Fibroblast of the conjunctiva (primary cell): ENCODE measurements around the gene NFIA.

ENCODE experiments used
- DNase-seq: peaks from one replicate; pipeline ENCODE4 v3.0.0-alpha.2; 2010; ENCODE audit warnings: low read depth

Gene NFIA

GRCh38 chr1:61247051-61247825, 164.9 kb downstream of the NFIA start:
- no peak for DNase-seq

DNA sequence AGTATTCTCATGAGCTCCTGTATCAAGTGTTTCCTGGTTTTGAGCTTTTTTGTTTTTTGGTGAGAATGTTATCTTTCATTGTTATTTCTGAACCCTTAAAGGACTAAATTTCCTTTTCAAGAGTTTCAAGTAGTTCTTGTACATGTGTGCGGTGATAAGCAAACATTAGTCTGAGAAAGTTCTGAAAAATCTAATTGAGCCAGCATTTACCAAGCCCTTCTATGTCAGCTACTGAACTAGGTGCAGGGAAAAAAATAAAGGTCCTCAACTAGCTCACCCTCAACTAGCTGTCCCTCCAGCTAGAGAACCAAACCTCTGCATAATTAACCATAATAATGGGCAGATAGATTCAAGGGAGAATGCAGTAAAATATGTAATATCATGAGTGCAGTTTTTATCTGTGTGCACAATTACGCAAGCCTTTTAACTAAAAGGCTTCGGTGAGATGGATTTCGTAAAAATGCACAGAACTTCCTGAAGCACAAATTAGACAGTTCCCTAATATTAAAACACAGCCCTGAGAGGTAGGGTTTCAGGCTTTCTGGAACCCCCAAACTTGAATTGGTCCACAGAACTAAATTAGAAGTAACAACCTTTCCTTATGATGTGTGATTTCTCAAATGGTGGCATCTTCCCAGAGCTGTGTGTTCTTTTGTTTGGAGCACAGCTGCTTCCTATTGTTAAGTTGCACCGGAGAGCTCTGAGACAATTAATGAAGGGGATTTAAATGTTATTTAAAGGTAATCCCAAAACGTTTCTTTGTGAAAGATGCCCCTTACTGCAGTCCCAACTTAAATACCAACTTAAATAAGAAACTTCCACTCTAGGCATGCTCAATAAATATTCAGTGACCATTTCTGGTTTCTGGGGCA, 165.8 kb downstream of the NFIA start:
- DNase-seq: no peak

DNA sequence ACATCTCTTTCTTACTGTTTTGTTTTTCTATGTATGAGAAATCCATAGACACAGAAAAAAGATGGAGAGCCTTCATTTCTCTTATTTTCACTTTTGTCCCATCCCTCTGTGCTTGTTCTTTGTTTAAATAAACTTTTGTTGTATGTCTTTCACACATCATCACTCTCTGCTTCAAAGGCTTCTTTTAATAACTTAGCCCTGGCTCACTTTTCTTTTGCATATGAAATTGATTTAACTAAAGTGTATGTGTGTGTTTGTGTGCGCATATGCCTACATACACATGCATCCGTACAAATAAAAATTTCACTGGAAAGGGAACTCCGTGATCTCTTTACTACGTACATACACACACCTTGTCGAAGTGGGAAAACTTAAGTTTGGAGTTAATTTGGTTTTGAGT, 168.6 kb downstream of the NFIA start:
- DNase-seq: no peak

DNA sequence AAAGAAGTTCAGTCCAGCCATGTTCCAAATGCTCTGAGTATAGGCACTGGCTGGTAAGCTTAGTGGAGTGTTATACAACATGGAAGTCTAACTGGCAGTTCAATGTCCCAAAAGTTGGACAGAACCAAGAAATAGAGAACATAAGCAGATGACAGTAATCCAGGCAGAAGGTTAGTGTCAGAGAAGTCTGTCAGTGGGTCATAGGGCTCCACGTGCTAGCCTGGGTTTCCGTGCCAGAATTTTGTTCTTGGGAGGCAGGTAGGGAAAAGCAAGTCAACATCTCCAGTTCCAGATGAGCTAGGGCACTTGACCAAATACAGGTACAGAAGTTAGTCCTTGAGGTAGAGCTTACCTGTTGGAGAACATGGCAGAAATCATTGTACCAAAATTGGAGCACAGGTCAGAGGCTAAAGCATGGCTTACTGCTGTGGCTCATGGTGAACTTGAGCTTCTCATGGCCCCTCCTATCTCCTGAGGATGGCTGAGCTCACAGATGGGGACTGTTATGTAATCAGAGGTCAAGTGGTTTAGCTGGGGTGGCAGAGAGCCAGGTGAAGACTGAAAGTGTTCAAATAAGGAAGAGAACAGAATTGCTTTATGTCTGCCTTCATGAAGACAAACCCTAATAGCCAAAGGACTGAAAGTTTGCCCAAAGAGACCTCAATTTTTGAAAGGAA, 170.8 kb downstream of the NFIA start:
- peak; percentile 53 for DNase-seq

DNA sequence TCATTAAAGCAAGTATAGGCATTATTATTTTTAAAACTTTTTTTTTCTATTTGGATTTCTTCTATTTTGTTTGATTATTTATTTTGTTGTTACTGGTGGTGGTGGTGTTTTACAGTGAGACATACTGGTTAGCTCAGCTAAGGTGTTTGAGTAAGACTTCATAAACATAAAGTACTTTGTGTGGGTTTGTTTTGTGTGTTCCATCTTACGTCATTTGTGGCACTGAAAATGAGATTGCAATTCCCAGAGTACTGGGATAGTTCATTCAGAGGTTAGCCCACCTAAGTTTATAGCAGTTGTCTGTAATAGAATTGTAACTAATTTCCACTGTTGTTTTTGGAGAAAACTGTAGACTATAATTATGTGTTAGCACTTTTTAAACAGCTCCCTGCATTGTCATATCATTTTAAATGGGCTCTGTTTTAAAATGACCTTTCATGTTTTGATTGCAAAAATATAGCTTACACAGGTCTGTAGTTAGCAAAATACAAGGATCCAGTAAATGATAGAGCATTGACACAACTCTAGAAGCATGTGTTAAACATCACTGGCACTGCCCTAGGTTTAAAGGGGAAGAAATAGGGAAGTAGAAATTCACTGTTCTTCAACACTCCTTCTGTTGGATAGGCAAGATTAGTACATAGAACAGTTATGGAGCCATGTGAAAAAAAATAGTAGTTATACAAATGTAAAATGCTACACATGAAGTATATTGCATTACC, 171.7 kb downstream of the NFIA start:
- DNase-seq: no peak

- DNase-seq: peak; percentile 44
Observed at GRCh38 chr1:61254634-61255357, 172.4 kb downstream of the NFIA start.

GRCh38 chr1:61255358-61255703, 173.0 kb downstream of the NFIA start:
- no peak for DNase-seq

- DNase-seq: no peak
Observed at GRCh38 chr1:61259379-61260148, 177.2 kb downstream of the NFIA start.

GRCh38 chr1:61260171-61260570, 177.8 kb downstream of the NFIA start:
- no peak for DNase-seq

GRCh38 chr1:61261595-61261994, 179.2 kb downstream of the NFIA start:
- DNase-seq: peak; percentile 17

DNA sequence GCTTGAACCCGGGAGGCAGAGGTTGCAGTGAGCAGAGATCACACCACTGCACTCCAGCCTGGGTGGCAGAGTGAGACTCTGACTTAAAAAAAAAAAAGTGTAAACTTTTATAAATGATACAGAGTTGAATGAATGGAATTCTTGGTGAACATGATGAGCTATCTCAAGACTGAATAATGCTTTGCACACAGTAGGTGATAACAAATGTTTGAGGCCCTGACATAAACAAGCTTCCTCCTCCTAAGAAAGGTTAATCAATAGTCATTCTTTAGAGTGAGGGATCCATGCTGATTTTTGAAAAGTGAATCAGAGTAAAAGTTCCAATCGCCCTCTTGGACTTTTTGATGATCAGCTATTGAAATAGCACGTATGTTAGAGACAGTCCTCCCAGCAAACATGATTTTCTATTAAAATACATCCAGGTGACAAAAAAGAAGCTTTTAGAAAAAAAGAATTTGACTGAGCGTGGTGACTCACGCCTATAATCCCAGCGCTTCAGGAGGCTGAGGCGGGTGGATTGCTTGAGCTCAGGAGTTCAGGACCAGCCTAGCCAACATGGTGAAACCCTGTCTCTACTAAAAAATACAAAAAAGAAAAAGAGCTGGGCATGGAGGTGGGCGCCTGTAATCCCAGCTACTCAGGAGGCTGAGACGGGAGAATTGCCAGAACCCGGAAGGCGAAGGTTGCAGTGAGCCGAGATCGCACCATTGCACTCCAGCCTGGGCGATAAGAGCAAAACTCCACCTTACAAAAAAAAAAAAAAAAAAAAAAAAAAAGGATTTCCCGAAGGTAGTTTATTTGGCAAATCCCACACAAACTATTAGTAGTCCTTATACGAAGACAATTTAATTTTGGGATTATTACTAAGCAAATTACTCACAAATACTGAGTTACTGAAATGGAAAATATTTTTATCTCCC, 181.8 kb downstream of the NFIA start:
- DNase-seq: no peak

DNA sequence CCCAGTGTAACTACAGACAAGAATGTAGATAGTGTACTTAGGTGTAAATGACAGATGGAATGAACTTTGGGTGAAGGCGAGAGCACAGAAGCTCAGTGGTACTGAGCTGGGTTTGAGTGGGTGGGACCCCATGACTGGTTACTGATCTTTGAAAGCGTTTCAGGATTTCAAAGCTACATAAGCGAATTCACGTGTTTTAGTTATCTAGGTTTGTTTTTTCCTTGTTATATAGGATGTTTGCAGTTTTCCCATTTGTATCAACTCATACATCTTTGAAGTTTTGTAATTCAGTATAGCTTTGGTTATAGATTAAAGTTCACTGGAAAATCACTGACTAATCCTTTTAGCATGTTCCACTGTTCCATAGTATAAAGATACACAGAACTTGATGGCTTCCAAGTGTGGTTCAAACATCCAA, 182.5 kb downstream of the NFIA start:
- no peak for DNase-seq

DNA sequence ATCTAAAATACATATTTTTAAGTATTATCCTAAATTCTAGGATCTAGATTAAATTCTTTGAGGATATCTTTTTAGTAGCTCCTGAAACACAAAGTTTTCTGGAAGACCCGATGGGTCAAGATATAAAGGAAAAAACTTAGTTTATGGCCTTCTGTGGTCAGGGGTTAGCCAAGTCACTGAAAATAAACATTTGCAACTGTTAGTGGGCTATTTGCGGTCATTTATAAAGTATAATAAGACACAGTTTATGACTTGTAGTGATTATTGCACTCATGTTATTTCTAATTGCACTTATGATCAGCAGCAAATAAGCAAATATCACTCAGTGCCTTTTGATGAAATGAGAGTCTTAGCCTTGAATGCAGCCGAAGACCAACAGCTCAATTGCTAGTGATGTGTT, 183.3 kb downstream of the NFIA start:
- no peak for DNase-seq

DNA sequence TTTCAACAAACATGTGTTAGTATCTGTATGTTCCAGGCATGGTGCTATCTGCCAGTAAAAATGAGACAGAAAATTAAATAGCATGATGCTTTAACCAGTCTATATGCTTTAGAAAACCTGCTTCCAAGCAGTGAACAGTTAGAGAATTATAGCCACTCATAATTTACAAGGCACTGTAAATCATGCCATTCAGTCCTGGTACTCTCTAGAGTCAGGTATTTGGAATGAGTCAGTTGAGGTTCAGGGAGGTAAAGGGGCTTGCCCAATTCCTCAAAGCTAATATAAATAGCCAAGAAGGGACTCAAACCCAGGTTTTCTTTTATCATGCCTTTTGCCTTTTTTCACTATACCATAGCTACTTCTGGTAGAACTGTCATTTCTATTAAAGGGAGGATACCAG, 184.4 kb downstream of the NFIA start:
- no peak for DNase-seq

DNA sequence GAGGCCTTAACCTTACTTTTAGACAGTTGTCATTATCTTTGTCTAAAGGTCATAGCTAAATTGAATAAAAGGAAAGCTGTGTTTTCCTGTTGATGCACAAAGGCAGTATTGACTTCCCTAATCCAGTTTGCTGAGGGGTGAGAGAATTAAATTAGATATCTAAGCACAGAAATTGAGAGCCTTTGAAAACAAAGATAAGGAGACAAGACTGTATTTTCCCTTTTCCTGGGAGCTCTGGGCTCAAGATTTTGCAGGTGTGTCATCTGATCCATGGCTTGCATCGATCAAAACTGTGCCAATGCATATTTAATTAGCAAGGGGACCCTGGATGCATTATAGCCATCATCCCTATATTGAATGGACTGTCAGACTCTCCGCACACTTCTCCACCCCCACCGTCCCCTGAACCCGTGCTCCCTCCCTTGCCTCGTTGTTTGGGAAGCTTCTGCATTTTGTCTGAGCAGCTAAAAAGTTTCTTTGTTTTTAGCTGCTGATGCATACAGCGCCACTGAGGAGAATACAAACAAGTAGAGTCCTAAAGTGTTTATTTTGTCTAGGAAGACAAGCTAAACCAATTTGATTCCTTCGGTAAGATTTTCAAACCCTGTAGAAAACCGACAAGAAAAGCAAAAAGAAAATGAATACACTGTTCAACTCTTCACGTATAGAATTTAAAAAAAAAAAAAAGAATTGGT, 186.3 kb downstream of the NFIA start:
- DNase-seq: no peak

DNA sequence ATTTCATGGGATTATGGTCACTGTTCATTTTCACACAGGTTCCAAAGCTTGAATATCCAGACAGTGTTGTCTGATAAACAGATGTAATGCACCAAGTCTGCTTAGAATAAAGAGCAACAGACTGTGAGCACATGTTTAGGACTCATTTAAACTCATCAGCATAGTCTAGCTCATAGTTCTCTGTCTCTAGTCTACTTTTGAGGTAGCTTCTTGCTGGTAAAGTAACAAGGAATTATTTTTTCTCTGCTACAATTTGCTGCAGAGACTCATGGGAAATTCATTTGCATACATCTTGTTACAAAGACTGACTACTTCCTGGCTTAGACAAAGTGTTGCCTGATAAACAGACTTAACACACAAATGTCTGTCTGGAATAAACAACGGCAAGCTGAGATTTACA, 187.2 kb downstream of the NFIA start:
- DNase-seq: no peak

- no peak for DNase-seq
Observed at GRCh38 chr1:61270107-61270506, 187.7 kb downstream of the NFIA start.

DNA sequence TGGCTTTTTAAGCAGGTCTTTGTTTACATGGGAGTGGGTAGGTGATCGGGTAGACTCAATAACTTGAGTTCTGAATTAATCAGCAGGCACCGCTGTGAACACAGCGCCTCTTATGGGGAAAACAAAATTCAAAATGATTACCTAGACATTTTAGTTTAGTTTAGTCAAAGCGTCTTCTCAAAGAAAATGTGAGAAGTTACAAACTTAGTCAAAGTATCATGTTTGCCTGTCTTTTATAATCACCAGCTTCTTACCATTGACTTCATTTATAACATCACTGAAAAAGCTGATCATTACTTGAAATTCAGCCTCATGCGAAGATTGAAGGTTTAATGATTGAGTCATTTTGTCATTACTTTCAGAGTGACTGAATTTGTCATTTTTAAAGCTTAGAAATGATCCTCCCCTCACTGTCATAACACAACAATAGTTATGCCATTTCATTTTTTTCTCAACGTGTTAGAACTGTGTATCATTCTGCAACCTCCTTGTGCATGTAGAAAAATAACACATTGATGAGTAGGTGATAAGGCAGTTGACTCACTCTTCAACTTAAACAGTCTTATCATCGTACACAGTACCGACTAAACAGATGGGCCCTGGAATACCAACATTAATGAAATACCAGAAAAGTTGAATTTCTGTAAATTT, 188.5 kb downstream of the NFIA start:
- DNase-seq: no peak

DNA sequence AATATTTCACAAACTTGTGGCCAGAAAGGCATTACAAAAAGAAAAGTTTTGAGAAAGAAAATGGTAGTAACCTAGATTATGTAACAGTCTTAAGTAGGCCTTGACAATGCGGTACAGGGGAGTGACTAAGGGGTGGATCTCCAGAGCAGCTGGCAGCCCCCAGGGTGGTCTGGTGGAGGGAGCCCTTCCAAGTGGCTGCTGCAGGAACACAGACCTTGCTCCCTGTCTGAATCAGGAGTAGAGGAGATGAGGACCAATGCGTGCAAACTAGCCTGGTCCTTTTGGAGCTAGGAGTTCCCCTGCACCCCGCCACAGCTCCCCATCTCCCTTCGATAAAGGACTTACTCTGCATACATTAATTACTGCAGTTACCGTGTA, 189.0 kb downstream of the NFIA start:
- DNase-seq: no peak
